NCI-H226 (cell line): ENCODE results near the gene OR5K2.
A peak's percentile ranks its signal among the peaks of the same experiment; 100 is the strongest.

Experiments used
- DNase-seq: peaks from one replicate; pipeline ENCODE4 v3.0.0-alpha.2; 2015

The OR5K2 gene

DNA sequence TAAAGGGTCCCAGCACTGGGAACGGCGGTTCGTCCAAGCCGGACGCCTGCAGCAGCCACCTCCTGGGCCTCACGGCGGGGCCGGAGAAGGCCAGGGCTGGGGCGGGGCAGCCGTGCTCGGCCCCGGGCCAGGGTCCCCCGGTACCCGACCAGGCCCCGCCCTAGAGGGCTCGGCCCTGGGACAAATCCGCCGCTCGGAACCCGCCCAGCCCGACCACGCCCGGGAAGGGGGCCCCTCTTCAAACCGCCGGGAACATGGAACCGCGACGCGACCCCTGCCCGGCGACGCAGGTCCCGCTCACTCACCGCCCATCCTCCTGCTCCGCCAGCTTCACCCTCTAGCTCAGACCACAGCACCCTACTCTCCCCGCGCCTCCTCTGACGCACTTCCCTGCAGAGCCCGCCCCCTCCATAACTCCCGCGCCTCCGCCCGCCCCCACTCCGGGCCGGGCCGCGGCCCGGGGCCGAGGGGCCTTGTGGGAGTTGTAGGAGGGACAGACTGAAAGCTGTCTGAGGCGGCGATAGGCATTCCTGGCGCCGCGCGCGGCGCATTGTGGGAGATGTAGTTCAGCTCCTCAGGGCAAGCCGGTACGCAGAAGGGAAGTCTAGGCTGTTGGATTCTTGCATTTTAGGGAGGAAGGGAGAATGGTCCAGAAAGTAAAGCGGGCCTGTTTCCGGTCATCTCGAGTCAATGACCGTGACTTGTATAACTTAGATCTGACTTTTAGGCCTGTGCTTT, 25.2 kb downstream of the OR5K2 start, which contains the start of gene CLDND1:
CLDND1 (minus strand) TSS at position 359 of the 738 bp plus-strand sequence. CDS start 1,478 bp downstream, outside the sequence.
- peak; percentile 98 for DNase-seq

DNA sequence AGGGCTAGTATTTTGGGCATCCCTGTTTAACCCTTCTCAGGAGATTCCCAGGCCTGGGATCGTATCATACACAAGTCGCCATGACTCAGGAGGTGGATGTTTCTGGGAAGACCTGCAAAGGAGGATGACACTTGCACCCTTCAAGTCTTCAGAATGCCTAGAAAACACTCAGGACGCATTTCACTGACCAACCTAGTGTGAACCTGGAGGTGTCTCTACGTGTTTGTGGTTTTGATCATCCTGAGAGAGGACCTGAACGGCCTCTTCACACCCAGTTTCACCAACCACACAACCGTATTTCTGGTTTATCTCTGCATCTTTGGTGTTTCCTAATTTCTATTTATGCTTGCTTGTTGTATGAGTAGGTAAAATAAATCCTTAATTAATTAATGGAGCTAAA, 28.0 kb downstream of the OR5K2 start:
- no peak for DNase-seq

DNA sequence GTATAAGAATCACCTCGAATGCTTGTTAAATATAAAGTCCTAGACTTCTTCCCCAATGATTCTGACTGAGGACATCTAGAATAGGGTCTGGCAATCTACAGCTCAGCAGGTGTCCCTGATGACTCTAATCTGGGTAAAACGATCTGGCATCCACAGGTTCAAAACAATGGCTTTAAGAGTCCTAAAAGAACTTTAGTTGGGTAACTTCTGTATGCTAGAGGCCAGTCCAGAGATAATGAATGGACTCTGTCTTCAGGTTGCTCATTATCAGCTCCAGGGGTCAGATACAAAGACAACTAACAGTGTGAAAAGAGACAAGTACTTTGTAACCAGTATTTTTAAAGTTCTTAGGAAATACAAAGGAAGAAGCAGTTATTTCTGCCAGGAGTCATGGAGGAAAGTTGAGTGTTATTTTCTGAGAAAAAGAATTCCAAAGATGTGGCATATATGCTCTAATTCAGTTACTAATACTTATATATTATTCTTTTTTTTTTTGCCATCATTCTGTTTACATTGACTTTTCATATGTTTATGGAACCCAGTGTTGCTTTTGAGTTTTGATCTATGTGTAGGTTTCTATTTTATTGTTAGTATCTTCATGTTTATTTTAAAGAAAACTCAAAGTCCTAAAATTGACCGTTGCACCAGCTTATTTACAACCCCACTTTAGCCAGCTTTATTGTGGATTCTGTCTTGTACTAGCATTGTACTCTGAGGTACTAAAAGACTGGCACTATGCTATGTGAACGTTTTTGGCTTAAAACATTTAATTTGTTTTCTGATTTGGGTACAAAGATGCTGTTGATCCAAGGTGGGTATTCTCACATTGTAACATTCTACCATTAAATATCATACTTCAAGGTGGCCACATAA, 31.2 kb downstream of the OR5K2 start:
- no peak for DNase-seq

GRCh38 chr3:98529856-98530459, 32.5 kb downstream of the OR5K2 start:
- no peak for DNase-seq

- no peak for DNase-seq
Observed at GRCh38 chr3:98530676-98531075, 33.2 kb downstream of the OR5K2 start.

GRCh38 chr3:98531622-98532274, 34.3 kb downstream of the OR5K2 start, which contains the start of gene GPR15:
GPR15 (plus strand) TSS chr3:98531978; CDS start chr3:98532034, 56 bp downstream.
- no peak for DNase-seq

DNA sequence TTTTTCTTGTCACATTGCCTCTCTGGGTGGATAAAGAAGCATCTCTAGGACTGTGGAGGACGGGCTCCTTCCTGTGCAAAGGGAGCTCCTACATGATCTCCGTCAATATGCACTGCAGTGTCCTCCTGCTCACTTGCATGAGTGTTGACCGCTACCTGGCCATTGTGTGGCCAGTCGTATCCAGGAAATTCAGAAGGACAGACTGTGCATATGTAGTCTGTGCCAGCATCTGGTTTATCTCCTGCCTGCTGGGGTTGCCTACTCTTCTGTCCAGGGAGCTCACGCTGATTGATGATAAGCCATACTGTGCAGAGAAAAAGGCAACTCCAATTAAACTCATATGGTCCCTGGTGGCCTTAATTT, 34.8 kb downstream of the OR5K2 start:
- no peak for DNase-seq

DNA sequence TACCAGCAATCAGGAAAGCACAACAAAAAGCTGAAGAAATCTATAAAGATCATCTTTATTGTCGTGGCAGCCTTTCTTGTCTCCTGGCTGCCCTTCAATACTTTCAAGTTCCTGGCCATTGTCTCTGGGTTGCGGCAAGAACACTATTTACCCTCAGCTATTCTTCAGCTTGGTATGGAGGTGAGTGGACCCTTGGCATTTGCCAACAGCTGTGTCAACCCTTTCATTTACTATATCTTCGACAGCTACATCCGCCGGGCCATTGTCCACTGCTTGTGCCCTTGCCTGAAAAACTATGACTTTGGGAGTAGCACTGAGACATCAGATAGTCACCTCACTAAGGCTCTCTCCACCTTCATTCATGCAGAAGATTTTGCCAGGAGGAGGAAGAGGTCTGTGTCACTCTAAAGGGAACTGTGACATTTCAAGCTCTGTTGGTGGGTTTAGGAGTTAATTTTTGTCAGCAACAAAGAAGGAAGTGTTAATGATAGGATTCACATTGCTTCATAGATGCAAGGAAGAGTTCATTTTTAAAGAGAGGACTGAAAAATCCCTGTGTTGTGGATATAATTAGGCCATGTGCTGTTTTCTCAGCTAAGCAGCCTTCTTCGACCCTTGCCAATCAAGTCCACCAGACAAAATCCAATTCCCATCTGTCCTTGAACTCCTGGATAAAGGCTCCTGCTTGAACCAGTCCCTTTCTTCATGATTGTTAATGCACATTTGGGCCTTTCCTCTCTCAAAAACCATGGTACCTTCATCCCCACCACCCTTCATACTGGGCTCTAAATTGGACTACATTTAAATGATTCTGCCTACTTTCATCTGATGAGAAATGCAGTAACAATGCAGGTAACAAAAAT, 35.5 kb downstream of the OR5K2 start:
- no peak for DNase-seq

DNA sequence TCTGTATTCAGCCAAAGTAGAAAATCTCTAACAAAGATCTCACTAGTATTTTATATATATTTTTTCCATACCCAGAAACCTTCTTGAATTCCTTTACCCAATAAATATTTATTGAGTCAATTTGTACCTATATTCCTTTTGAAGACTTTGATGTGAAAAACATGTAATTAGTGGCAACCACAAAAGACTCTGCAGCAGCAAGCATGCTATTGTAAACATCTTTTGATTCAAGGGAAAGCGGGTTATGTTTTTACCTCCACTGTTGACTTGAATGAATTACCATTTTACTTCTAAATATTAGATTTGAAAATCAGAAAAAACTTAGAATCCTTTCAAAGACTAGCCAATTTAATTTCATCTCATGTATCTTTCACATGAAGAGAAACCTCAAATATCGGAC, 36.7 kb downstream of the OR5K2 start:
- DNase-seq, result no peak

GRCh38 chr3:98534734-98535133, 37.3 kb downstream of the OR5K2 start:
- DNase-seq, result no peak

GRCh38 chr3:98536456-98537017, 39.1 kb downstream of the OR5K2 start:
- DNase-seq, result no peak

- DNase-seq, result no peak
Observed at GRCh38 chr3:98540346-98540745, 42.9 kb downstream of the OR5K2 start.

GRCh38 chr3:98541695-98542094, 44.2 kb downstream of the OR5K2 start:
- no peak for DNase-seq

GRCh38 chr3:98542623-98543022, 45.1 kb downstream of the OR5K2 start:
- DNase-seq, result no peak

DNA sequence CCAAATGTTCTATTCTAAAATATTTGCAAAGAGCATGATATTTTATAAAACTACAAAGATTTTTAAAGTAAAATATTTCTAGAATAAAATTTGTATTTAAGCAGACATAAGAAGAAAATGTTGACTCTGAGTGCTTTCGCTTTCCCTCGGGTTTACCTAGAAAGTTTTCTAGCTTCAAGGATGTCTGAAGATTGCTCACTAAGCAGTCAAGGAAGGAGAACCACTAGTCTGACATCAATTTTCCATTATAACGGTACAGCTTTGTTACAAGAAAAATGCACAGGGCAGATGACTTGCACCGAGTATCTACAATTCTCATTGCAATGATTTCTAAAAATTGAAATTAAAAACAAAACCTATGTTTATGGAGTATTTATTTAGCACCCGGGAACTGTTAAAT, 48.5 kb downstream of the OR5K2 start:
- DNase-seq, result no peak
